GM11168 (cell line): ENCODE data around the gene PPP1R26.
"Not testable (repeated sequence)": the region's sequence is repeated elsewhere in the genome, so short reads cannot be mapped to it uniquely, and the experiment has no call there.

Experiments used
- in situ Hi-C: fragments of 300-500 bp; cut with MboI; formaldehyde crosslinking; loops from one replicate; pipeline ENCODE4 v1.12.0; 2022; ENCODE audit warnings: low sequenced_read_pairs; ENCODE audit not compliant: unreplicated experiment

PPP1R26 gene

DNA sequence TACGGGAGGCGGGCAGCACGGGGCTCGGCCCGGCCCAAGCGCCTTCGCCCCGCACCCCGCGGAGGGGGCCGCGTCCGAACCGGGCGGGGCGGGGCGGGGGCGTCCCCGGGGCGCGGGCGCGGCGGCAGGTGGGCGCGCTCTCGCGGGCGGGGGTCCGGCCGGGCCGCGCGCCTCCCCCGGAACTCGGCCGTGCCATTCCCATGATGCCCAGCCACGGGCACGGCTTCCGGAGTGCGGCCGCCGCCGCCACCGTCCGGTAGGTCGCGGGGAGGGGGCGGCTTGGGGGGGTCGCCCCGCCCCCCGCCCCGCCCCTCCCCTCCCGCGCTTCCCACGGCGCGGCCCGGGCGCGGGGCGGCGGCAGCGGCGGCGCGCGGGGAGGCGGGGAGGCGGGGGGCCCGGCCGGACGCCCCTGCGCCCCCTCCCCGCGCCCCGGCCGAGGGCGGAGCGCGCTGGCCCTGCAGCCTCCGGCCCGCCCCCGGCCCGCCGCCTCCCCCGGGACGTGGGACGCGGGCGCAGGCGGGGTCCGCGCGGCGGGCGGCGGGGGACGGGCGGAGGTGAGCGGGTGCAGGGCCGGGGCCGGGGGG is at the start of gene PPP1R26:
PPP1R26 (plus strand) TSS at position 314 of the 584 bp plus-strand sequence. CDS start 4,729 bp downstream, outside the sequence.
- in situ Hi-C loops = no loop called here

- in situ Hi-C loops = no loop called here
Measured at GRCh38 chr9:135437259-135437658, 42.3 kb upstream of the PPP1R26 start.

- in situ Hi-C loops = not testable (repeated sequence)
Measured at GRCh38 chr9:135437696-135438095, 41.9 kb upstream of the PPP1R26 start.

- in situ Hi-C loops = not testable (repeated sequence)
Measured at GRCh38 chr9:135438581-135439232, 40.9 kb upstream of the PPP1R26 start.

DNA sequence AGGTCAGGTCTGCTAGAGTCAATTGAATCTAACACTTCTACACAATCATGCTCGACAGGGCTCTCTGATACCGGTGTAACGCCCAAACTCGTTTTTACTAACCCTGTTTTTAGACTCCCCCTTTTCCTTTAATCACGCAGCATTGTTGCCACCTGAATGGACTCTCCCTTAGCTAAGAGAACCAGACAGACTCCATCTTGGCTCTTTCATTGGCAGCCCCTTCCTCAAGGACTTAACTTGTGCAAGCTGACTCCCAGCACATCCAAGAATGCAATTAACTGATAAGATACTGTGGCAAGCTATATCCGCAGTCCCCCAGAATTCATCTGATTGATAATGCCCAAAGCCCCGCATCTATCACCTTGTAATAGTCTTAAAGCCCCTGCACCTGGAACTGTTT is 40.1 kb upstream of the PPP1R26 start:
- in situ Hi-C loops = not testable (repeated sequence)

DNA sequence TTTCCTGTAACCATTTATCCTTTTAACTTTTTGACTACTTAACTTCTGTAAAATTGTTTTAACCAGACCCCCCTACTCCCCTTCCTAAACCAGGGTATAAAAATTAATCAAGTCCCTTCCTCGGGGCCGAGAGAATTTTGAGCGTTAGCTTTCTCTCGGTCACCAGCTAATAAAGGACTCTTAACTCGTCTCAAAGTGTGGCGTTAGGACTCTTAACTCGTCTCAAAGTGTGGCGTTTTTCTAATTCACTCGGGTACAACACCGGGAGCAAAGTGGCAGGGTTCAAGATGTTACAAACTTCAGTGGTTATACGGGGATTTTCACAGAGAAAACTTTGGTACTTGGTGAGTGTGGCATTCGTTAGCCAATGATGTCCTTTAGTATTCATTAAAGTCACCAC is 39.7 kb upstream of the PPP1R26 start:
- in situ Hi-C loops = no loop called here

- in situ Hi-C loops = no loop called here
Measured at GRCh38 chr9:135440620-135441019, 39.0 kb upstream of the PPP1R26 start.

DNA sequence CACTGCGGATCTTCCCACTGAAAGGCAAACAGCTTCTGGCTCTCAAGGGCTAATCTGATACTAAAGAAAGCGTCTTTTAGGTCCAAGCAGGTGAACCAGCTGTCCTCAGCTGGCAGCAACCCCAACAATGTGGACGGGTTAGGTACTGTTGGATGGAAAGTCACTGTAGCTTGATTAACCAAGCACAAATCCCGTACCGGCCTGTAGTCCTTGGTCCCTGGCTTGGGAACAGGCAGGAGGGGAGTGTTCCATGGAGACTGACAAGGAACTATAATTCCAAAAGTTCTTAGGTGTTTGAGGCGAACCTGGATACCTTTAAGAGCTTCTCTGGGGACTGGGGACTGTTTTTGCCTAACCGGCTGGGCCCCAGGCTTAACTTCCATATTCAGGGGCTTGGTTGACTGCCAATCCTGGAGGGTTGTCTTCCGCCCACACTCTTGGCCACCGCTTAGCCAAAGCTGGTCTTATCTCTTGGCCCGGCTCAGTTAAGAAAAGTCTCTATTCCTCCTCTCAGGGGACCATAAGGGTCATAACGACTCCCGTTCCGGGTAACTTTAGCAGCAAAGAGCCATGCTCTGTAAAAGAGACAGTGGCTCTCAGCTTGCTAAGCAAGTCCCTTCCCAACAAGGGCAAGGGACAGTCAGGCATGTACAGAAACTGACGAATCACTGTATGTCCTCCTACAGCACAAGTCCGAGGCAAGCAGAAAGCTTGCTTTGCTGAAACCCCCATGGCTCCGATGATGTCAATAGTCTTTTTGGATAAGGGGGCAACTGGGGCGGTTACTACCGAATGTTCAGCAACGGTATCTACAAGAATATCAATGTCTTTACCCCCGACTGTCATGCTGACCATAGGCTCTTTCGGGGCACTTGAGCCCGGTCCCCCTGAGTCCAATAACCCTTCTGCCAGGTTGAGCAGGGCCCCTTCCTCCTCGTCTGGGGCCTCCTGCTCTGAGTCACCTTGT is 38.2 kb upstream of the PPP1R26 start:
- in situ Hi-C loops = not testable (repeated sequence)

GRCh38 chr9:135442075-135442474 is 37.5 kb upstream of the PPP1R26 start:
- in situ Hi-C loops = no loop called here

- in situ Hi-C loops = no loop called here
Measured at GRCh38 chr9:135443797-135444425, 35.7 kb upstream of the PPP1R26 start.

DNA sequence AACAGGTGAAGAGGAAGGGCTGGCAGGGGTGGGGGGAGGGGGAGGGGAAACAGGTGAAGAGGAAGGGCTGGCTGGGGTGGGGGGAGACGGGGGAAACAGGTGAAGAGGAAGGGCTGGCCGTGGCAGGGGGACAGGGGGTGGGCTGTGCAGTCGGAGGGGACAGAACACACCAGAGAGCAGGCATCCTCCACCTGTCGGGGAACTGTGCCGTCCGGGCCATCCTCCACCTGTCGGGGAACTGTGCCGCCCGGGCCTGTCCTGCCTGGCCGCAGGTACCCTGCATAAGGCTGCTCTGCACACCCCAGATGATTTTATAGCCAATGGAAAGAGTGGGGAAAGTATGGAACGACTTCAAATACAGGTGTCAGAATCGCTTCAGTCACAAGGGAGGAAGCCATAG is 32.5 kb upstream of the PPP1R26 start:
- in situ Hi-C loops = no loop called here

GRCh38 chr9:135448663-135449100 is 30.9 kb upstream of the PPP1R26 start:
- in situ Hi-C loops = no loop called here

DNA sequence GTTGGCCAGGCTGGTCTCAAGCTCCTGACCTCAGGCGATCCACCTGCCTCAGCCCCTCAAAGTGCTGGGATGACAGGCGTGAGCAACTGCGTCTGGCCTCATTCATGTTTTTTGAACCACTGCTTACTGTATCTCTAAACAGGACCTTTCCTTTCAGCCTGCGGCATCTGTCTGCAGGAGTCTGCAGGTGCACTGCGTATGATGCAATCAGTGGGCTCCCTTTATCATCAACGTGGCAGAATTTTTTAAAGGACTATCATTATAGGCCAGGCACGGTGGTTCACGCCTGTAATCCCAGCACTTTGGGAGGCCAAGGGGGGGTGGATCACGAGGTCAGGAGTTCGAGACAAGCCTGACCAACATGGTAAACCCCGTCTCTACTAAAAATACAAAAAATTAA is 30.1 kb upstream of the PPP1R26 start:
- in situ Hi-C loops = not testable (repeated sequence)

DNA sequence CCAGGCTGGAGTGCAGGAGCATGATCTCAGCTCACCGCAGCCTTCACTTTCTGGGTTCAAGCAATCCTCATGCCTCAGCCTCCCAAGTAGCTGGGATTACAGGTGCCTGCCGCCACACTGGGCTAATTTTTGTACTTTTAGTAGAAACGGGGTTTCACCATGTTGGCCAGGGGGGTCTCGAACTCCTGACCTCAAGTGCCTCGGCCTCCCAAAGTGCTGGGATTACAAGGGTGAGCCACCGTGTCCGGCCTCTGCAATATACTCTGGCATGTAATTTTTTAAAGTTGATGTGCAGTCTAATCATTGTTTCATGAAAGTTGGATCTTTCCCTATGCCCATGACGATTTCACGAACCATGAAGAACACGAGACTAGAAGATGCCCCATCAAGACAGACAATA is 28.6 kb upstream of the PPP1R26 start:
- in situ Hi-C loops = no loop called here

- in situ Hi-C loops = not testable (repeated sequence)
Measured at GRCh38 chr9:135451909-135452308, 27.7 kb upstream of the PPP1R26 start.

GRCh38 chr9:135454737-135455136 is 24.8 kb upstream of the PPP1R26 start:
- in situ Hi-C loops = no loop called here

DNA sequence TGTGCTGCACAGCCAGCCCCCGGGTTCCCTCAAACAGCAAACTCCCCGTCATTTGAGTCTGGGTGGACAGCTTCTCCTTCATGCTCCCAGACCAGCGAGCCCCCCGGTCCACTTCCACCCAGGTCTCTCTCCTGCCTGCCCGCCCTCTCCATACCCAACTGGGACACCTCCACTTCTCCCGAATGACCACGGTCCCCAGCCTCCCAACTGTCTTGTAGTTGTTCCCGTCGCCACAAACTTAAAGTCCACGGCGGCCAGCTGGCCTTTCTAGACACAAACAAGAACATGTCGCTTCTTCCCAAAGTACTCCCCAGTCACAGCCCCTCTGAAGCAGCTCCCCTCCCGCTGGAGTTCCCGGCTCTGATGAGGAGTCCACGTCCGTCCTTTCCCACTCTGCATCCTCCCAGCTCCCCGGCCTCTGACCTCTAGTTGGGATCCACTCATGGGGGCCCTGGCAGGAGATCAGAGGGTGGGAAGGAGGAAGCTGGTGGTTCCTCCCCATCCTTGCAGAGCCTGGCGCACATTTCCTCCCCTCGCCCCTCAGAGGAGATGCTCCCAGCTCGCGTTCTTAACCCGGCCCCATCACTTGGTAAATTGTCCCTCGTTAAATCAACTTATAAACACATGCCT is 24.1 kb upstream of the PPP1R26 start:
- in situ Hi-C loops = no loop called here

- in situ Hi-C loops = no loop called here
Measured at GRCh38 chr9:135456436-135457104, 23.0 kb upstream of the PPP1R26 start.

GRCh38 chr9:135458478-135458877 is 21.1 kb upstream of the PPP1R26 start:
- in situ Hi-C loops = not testable (repeated sequence)
